Testis (tissue), 3 donors: ENCODE results near the gene LCE4A. TPM values are rescaled to one million over a fixed set of nuclear protein-coding genes. Genes with fewer than 3 reads are reported as not detected.

Experiments
- DNase-seq: peaks from one replicate; pipeline ENCODE4 v3.0.0-alpha.2; 2019
- H3K27ac ChIP-seq, 2 donors: fragments of 200-600 bp; sonication (generic); one replicate each; pipeline ENCODE4 v1.5.1; 2019
- H3K27me3 ChIP-seq: fragments of 200-600 bp; sonication (generic); one replicate; pipeline ENCODE4 v1.5.1; 2019
- H3K36me3 ChIP-seq: fragments of 200-600 bp; sonication (generic); one replicate; pipeline ENCODE4 v1.5.1; 2017; ENCODE audit warnings: low read depth; ENCODE audit errors: missing control alignments
- H3K4me1 ChIP-seq: fragments of 200-600 bp; sonication (generic); one replicate; pipeline ENCODE4 v1.5.1; 2019
- H3K4me3 ChIP-seq, 2 donors: fragments of 200-600 bp; sonication (generic); one replicate each; pipeline ENCODE4 v1.5.1; 2017 to 2019
- H3K9me3 ChIP-seq: fragments of 200-600 bp; sonication (generic); one replicate; pipeline ENCODE4 v1.5.1; 2017
- CTCF ChIP-seq, 3 experiments: fragments of 450-650 bp in 2 of 3; fragments of 200-600 bp in 1 of 3; sonication (generic) in 1 of 3; IDR thresholded peaks; one replicate each; pipeline ENCODE4 v1.5.1; 2016 to 2019; ENCODE audit warnings: antibody characterized with exemption in 3 of 3, mild to moderate bottlenecking in 2 of 3, moderate library complexity in 1 of 3
- POLR2A ChIP-seq: fragments of 450-650 bp; IDR thresholded peaks from one replicate; pipeline ENCODE4 v1.6.1; 2017; ENCODE audit warnings: antibody characterized with exemption, mild to moderate bottlenecking, moderate library complexity
- WGBS, 2 donors: methylation state at CpG; one replicate each; pipeline ENCODE4 v1.1.5; 2018; 5-methylcytosine and 5-hydroxymethylcytosine counted together
- intact Hi-C: fragments of 100-400 bp; cut with DNase I; formaldehyde crosslinking; loops from one replicate; pipeline ENCODE4 v1.15.1; 2023; ENCODE audit warnings: low total_unique reads
- polyA plus RNA-seq: library from polyadenylated mRNA; stranded (reverse); fragments of 350-450 nt; fragmentation: Illumina TruSeq; extraction: RNeasy Lipid Tissue Mini Kit (QIAGEN cat#74804); gene quantifications from one replicate; pipeline ENCODE4 v1.2.3, GENCODE V29; 2014; ENCODE audit warnings: low read depth, low replicate concordance; ENCODE audit not compliant: insufficient read depth
- total RNA-seq, 2 donors: library from RNA; depleted of rRNA; stranded (reverse); fragments of >200 nt; gene quantifications; one replicate each; pipeline ENCODE4 v1.2.3, GENCODE V29; 2016

LCE4A gene
- total and polyA plus RNA-seq, 3 donors from 2014 or later = not detected

GRCh38 chr1:152745765-152746444 lies 37.9 kb downstream of the LCE4A start:
- intact Hi-C loops = no loop called here
- Histone ChIP-seq H3K27ac (no peak overlapping the region), H3K27me3 (no peaks in the 10 kb centered on the region), H3K9me3 (no peaks in the 10 kb centered on the region), H3K4me1 (no peaks in the 10 kb centered on the region), H3K4me3 (no peak overlapping the region), H3K36me3 (no peaks in the 10 kb centered on the region)
- TF ChIP-seq CTCF (IDR thresholded peaks at IDR 0.05) (no peak), POLR2A (no peak)
- DNase-seq = no peak
- WGBS, 2 donors = 87 to 93% methylated on average over 6 of the region's 6 CpGs

GRCh38 chr1:152747831-152748230 lies 39.9 kb downstream of the LCE4A start:
- no peak overlapping the region for H3K4me3 ChIP-seq

GRCh38 chr1:152752225-152752624 lies 44.3 kb downstream of the LCE4A start:
- no peak for DNase-seq
- TF ChIP-seq POLR2A (no peak), CTCF (IDR thresholded peaks at IDR 0.05) (no peak)
- 67 to 85% methylated on average over 1 of the region's 1 CpG for WGBS, 2 donors
- no peaks in the 10 kb centered on the region for H3K4me1 ChIP-seq
- intact Hi-C loops = no loop called here
- H3K36me3 ChIP-seq = no peaks in the 10 kb centered on the region
- H3K27ac ChIP-seq = no peak overlapping the region
- no peaks in the 10 kb centered on the region for H3K27me3 ChIP-seq
- H3K4me3 ChIP-seq = no peak overlapping the region
- H3K9me3 ChIP-seq = no peaks in the 10 kb centered on the region

More at GRCh38 chr1:152747831-152748230, 39.9 kb downstream of the LCE4A start:
- H3K9me3 ChIP-seq = no peaks in the 10 kb centered on the region
- H3K36me3 ChIP-seq = no peaks in the 10 kb centered on the region
- H3K4me1 ChIP-seq = no peaks in the 10 kb centered on the region
- 68 to 71% methylated on average over 1 of the region's 1 CpG for WGBS, 2 donors
- no peak for DNase-seq
- no peaks in the 10 kb centered on the region for H3K27me3 ChIP-seq
- intact Hi-C loops = no loop called here
- no peak overlapping the region for H3K27ac ChIP-seq
- TF ChIP-seq CTCF (IDR thresholded peaks at IDR 0.05) = no peak
- TF ChIP-seq POLR2A = no peak

- Histone ChIP-seq H3K27ac (no peak overlapping the region), H3K27me3 (no peaks in the 10 kb centered on the region), H3K4me1 (no peaks in the 10 kb centered on the region), H3K36me3 (no peaks in the 10 kb centered on the region), H3K4me3 (no peak overlapping the region), H3K9me3 (no peaks in the 10 kb centered on the region)
- TF ChIP-seq CTCF (IDR thresholded peaks at IDR 0.05) (no peak), POLR2A (no peak)
- WGBS, 2 donors = 30 to 65% methylated on average over 1 of the region's 1 CpG
- intact Hi-C loops = no loop called here
- no peak for DNase-seq
Measured at GRCh38 chr1:152753586-152753985, 45.6 kb downstream of the LCE4A start.

GRCh38 chr1:152756872-152757271 lies 48.9 kb downstream of the LCE4A start:
- no peak overlapping the region for H3K27ac ChIP-seq
- no peaks in the 10 kb centered on the region for H3K27me3 ChIP-seq
- TF ChIP-seq CTCF (IDR thresholded peaks at IDR 0.05) = no peak
- no peak for TF ChIP-seq POLR2A
- intact Hi-C loops = no loop called here
- no peak overlapping the region for H3K4me3 ChIP-seq
- H3K9me3 ChIP-seq = no peaks in the 10 kb centered on the region
- WGBS, 2 donors = 77 to 82% methylated on average over 2 of the region's 2 CpGs
- no peak for DNase-seq
- no peaks in the 10 kb centered on the region for H3K36me3 ChIP-seq
- H3K4me1 ChIP-seq = no peaks in the 10 kb centered on the region
